GM19351 (cell line): ENCODE results near the gene NLGN3.
A peak's percentile ranks its signal among the peaks of the same experiment; 100 is the strongest.

ENCODE experiments used
- ATAC-seq: cut with Tn5 transposase; IDR thresholded peaks from one replicate; pipeline ENCODE4 v1.9.1; 2021; ENCODE audit warnings: mild to moderate bottlenecking, moderate library complexity; ENCODE audit not compliant: unreplicated experiment

NLGN3 gene

DNA sequence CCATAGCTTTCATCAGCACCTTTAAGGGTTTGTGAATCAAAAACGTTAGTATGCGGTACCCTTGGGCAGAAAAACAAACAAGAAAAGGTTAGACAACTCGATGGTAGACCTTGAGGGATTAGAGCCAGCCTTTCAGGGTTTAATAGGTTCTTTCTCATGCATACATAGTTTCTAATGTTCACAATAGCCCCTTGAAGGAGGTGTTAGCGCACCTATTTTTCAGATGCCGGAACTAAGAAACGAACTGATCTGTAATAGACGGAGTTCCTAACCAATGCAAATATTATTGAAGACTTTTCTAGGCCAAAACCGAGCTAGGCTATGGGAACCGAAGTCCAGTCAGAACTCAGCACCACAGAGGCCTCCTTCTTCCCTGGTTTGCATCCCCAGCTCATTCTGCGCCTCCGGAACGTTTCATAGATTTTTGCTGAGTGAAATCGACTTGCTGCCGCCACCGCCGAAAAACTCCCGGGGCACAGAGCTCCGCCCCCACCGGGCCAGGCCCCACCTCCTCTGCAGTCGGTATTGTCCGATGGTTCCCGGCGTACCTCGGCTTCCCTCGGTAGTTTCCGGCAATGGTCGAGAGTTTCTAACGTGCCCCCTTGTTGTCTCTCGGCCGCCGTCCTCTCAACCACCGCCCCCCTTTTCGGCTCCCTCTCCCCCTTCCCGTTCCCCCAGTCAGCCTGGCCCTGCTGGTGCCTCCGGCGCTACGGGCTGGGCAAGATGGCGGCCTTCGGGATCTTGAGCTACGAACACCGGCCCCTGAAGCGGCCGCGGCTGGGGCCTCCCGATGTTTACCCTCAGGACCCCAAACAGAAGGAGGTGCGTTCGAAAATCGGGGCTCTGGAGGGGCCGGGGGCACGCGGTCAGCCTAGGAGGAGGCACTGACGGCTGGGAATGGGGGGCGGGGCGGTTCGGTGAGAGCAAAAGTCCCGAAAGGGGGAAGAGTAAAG is 26.3 kb upstream of the NLGN3 start, which contains the start of gene MED12:
Gene MED12, plus strand, starts transcription at position 565 of the 953 bp plus-strand sequence. Its CDS starts 159 bp downstream, at position 724.
- ATAC-seq = peak; percentile 93

- no peak for ATAC-seq
Observed at GRCh38 chrX:71118985-71119535, 25.6 kb upstream of the NLGN3 start.

DNA sequence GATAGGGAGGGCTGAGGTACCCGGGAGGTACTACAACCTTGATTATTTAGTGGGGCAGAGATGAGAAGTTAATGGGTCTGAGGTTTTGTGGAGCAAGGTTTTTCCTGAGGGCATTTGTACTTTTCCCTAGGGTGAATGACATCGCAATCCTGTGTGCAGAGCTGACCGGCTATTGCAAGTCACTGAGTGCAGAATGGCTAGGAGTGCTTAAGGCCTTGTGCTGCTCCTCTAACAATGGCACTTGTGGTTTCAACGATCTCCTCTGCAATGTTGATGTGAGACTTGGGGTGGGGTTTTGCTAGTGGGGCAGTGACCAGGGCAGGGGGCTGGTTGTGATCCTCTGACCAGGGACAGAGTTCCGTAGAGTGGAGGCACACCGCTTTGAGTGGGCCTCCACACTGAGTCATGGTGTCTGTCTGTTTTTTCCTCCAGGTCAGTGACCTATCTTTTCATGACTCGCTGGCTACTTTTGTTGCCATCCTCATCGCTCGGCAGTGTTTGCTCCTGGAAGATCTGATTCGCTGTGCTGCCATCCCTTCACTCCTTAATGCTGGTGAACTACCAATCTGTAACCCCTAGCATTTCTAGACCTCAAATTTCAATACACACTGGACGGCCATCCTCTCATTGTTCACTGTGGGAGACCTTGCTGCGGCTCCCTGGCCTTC is 16.3 kb upstream of the NLGN3 start:
- ATAC-seq = no peak

DNA sequence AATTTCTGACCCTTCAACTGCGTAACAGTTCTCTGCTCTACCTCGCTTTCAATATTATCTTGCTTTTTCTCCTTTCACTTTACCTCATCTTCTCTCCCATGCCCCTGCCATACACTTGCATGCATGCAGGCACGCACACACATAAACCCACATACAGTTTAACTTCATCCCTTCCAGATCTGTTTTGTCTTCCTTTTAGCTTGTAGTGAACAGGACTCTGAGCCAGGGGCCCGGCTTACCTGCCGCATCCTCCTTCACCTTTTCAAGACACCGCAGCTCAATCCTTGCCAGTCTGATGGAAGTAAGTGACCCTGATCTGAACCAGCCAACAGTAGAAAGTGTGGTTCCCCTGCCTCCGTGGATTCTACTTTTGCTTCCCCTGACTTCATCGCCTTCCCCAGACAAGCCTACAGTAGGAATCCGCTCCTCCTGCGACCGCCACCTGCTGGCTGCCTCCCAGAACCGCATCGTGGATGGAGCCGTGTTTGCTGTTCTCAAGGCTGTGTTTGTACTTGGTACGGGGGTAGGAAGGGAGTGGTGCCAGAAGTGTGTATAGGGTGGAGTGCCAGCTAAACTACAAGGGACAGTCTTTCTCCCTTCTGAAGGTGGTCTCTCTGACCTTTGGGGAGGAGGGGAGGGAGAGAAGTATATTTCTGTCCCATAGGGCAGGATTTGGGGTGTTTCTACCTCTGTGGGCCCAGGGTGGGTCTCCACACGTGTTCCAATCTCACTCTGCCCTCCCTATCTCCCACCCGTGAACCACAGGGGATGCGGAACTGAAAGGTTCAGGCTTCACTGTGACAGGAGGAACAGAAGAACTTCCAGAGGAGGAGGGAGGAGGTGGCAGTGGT is 15.5 kb upstream of the NLGN3 start:
- ATAC-seq = peak; percentile 86

DNA sequence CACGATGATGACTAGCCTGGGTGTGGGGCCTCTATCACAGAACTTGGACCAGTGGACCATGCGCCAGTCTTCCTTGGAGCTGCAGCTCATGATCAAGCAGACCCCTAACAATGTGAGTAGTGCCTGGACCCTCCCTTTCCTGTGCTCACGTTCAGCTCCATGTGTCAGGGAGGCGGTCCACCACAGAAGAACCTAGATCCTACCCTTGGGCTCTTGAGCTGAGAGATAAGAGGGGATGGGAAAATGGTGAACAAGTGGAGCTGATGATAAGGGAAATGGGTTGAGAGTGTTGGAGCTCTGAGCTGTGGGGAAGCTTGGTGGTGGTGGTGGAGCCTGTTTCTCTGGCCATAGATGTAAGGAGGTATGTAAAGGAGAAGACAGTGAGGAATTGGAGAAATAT is 13.1 kb upstream of the NLGN3 start:
- no peak for ATAC-seq

DNA sequence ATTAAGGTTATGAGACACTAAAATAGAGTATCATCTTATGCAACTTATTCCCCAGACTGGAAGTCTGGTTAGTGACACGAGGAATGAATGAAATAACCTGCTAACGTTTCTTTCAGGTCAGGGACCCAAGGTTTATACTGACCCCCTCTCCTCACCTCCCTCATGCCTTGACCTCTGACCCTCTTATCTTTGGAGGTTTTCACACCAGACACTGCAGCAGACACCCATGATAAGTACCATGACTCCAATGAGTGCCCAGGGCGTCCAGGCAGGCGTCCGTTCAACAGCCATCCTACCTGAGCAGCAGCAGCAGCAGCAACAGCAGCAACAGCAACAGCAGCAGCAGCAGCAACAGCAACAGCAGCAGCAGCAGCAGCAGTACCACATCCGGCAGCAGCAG is 4.2 kb upstream of the NLGN3 start:
- ATAC-seq = no peak

- no peak for ATAC-seq
Observed at GRCh38 chrX:71143508-71143907, 1.1 kb upstream of the NLGN3 start.

DNA sequence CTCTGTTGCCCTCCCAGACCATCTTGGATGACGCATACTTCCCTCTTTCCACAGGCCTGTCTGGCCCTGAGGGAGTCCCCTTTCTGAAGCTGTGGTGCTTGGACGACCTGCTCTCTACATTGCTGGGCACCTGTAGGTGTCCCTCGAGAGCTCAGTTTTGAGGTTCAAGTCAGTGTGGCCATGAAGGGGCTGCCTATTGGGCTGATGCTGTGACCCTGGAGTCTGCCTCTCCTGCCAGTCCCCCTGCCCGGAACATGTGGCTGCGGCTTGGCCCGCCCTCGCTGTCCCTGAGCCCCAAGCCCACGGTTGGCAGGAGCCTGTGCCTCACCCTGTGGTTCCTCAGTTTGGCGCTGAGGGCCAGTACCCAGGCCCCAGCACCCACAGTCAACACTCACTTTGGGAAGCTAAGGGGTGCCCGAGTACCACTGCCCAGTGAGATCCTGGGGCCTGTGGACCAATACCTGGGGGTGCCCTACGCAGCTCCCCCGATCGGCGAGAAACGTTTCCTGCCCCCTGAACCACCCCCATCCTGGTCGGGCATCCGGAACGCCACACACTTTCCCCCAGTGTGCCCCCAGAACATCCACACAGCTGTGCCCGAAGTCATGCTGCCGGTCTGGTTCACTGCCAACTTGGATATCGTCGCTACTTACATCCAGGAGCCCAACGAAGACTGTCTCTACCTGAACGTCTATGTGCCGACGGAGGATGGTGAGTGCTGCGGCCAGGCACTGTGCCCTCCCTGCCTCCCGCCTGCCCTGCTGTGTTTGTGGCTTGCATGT is 3.0 kb downstream of the NLGN3 start:
- ATAC-seq = no peak

DNA sequence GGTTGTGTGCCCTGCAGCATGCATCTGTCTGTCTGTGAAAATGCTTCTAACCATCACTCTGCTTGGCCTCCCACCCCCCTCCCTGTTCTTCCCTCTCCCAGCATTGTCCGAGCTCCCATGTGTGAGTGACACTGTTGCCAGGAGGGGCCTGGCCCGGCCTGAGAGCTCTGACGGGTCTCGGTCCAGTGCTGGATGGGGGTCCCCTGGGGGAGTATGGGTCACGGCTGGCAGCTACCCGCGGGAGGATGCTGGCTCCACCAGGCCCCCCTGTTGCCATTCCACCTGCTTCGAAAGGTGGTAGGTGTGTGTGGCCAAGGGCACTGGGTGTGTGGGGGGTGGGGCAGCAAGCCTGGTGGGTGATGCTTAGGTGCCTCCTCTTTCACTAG is 3.6 kb downstream of the NLGN3 start:
- no peak for ATAC-seq

DNA sequence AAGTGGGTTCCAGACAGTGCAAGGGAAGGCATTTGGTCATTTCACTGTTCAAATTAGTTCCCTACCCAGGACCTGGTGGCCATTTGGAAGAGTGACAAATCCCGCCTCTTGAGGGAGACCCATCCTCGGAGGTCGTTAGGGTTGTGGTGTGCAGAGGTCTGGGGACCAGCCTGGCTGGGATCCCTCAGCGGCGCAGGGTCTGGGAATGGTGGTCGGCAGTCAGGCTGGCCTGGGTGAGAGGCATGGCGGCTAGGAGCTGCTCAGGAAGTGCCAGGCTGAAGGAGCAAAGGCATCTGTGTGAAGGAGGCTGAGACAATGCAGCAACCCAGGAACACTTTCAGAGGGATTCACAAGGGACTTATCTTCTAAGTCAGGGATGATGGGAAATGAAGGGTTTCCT is 6.7 kb downstream of the NLGN3 start:
- no peak for ATAC-seq

- no peak for ATAC-seq
Observed at GRCh38 chrX:71154196-71154595, 9.6 kb downstream of the NLGN3 start.

DNA sequence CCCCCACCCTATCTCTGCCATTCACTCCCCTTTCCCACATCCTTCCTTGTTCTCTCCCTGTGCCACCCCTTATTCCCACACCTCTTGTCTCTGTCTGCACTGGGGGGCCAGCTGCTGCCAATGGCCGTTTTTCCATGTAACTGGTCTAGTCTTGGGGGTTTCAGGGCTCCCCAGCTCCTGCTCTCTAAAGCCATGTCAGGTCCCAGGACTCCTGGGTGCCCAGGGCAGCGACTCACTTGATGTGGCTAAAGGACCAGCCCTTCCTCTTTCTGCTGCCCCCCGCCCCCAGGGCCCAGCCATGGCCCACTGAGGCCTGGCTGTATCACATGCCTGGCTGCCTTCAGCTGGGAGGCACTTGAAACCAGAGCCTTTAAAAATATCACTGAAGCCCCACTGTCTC is 10.0 kb downstream of the NLGN3 start:
- ATAC-seq = no peak

GRCh38 chrX:71158603-71159002 is 14.0 kb downstream of the NLGN3 start:
- no peak for ATAC-seq

DNA sequence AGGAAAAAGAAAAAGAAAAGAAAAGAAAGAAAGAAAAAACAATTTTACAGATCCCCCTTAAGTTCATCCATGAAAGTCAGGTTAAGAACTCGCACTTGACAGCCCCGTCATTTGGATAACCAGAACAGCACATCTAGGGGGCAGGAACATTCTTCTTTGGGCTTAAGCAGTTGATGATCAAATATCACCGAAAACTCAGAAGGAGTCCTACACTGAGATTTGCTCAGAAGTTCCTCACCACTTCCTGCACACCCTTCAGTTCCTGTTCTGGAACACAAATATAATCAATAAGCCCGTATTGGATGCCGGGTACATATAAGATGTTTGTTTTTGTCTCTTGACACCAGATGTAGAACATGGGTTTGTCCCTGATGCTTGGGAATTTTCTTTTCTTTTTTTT is 14.7 kb downstream of the NLGN3 start:
- no peak for ATAC-seq

GRCh38 chrX:71160475-71160874 is 15.8 kb downstream of the NLGN3 start:
- no peak for ATAC-seq

DNA sequence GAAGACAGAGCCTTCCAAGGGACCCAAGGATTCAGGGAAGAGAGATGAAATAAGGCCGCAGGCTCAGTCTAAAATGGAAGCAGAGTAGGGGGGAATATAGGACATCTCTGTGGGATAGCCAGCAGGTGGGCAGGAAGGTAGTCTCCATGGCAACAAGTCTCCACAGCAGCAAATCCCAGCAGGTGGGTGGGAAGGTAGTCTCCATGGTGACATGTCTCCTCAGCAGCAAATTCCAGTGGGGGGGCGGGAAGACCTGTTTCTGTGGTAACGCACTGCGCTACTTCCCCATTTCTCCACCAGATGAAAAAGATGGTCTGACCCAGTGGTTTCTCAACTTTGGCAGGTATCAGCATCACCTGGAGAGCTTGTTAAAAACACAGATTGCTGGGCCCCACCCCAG is 18.3 kb downstream of the NLGN3 start:
- no peak for ATAC-seq

- ATAC-seq = no peak
Observed at GRCh38 chrX:71164071-71164470, 19.4 kb downstream of the NLGN3 start.

- no peak for ATAC-seq
Observed at GRCh38 chrX:71166461-71166860, 21.8 kb downstream of the NLGN3 start.

GRCh38 chrX:71167031-71167781 is 22.6 kb downstream of the NLGN3 start:
- ATAC-seq = no peak
